NB4 (cell line): Measurements from ENCODE around the gene MICAL2.

Experiments used
- DNase-seq: peaks from one replicate; pipeline ENCODE4 v3.0.0; 2010; ENCODE audit warnings: low read depth
- H3K4me3 ChIP-seq: one replicate; pipeline ENCODE4 v1.5.1; 2011; ENCODE audit warnings: mild to moderate bottlenecking, low read depth, low read length, moderate library complexity
- MYC ChIP-seq: IDR thresholded peaks from 2 replicates; pipeline ENCODE4 v1.6.1; 2011; ENCODE audit warnings: low read depth, low read length
- POLR2A ChIP-seq: IDR thresholded peaks from 2 replicates; pipeline ENCODE4 v1.6.1; 2011; ENCODE audit warnings: mild to moderate bottlenecking; ENCODE audit not compliant: insufficient read length; ENCODE audit errors: extremely low read depth
- TF ChIP-seq, protein P1 (sequence below): IDR thresholded peaks from 2 replicates; pipeline ENCODE4 v1.6.1; 2011; ENCODE audit warnings: low read depth, low read length
- TF ChIP-seq, protein P2 (sequence below): IDR thresholded peaks from one replicate; pipeline ENCODE4 v1.5.1; 2012; ENCODE audit warnings: low read depth, low read length

Gene MICAL2

DNA sequence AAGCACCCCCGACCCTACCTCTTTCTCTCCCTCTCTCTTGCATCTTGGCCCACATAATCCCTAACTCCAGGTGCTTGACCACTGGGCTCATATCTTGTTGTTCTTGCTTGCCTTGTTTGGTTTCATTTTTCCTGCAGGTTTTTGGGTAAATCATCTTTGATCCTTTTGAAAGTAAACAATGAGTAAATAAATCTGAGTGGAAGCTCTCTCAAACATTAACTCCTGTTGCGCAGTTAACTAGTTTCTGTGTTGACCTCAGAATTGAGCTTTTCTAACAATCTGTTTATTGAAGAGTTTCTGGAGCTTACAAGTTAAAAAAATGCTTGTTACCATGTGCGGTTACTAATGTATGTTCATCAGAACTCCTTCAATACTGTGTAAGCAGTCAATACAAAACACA, 38.8 kb upstream of the MICAL2 start:
- no peak for DNase-seq
- no peak overlapping the region for H3K4me3 ChIP-seq
- no peak for TF ChIP-seq POLR2A

DNA sequence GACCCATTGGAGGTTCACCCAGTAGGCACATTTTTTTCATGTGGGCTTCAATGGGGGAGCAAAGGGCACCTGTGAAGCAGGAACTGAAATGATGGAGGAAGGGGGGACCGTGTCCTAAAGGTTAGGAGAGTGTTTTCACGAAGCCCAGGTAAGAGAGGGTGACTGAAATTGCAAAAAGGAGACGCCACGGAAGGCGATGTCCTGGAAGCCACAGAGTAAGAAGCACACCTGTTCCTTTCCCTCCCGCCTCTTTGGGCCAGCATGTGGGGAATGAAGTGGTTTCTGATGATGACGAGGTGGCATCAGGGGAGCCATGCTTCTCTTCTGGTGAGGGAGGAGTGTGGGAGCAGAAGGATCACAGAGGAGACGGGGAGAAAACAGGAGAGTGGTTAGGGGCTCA, 37.0 kb upstream of the MICAL2 start:
- no peak for TF ChIP-seq POLR2A
- TF ChIP-seq, protein P1, sequence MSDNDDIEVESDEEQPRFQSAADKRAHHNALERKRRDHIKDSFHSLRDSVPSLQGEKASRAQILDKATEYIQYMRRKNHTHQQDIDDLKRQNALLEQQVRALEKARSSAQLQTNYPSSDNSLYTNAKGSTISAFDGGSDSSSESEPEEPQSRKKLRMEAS, result no peak
- no peak for TF ChIP-seq MYC
- TF ChIP-seq, protein P2, sequence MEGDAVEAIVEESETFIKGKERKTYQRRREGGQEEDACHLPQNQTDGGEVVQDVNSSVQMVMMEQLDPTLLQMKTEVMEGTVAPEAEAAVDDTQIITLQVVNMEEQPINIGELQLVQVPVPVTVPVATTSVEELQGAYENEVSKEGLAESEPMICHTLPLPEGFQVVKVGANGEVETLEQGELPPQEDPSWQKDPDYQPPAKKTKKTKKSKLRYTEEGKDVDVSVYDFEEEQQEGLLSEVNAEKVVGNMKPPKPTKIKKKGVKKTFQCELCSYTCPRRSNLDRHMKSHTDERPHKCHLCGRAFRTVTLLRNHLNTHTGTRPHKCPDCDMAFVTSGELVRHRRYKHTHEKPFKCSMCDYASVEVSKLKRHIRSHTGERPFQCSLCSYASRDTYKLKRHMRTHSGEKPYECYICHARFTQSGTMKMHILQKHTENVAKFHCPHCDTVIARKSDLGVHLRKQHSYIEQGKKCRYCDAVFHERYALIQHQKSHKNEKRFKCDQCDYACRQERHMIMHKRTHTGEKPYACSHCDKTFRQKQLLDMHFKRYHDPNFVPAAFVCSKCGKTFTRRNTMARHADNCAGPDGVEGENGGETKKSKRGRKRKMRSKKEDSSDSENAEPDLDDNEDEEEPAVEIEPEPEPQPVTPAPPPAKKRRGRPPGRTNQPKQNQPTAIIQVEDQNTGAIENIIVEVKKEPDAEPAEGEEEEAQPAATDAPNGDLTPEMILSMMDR, result no peak
- DNase-seq, result no peak
- no peak overlapping the region for H3K4me3 ChIP-seq

DNA sequence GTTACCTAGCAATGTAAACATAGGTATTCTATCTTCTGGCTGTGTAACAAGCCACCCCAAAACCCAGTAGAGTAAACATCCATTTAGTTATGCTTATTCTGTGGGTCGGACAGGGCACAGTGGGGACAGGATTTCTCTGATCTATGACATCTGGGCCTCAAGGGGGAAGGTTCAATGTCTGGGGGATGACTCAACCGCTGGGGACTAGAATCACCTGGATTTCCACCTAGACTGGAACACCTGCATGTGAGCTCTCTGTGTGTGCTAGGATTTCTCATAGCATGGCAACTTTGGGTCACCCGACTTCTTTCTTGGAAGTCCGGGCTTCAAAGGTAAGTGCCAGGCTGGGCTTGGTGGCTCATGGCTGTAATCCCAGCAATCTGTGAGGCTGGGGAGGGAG, 36.5 kb upstream of the MICAL2 start:
- DNase-seq, result no peak
- TF ChIP-seq MYC (no peak), POLR2A (no peak)
- TF ChIP-seq, protein P2, result no peak
- TF ChIP-seq, protein P1, result no peak
- no peak overlapping the region for H3K4me3 ChIP-seq

DNA sequence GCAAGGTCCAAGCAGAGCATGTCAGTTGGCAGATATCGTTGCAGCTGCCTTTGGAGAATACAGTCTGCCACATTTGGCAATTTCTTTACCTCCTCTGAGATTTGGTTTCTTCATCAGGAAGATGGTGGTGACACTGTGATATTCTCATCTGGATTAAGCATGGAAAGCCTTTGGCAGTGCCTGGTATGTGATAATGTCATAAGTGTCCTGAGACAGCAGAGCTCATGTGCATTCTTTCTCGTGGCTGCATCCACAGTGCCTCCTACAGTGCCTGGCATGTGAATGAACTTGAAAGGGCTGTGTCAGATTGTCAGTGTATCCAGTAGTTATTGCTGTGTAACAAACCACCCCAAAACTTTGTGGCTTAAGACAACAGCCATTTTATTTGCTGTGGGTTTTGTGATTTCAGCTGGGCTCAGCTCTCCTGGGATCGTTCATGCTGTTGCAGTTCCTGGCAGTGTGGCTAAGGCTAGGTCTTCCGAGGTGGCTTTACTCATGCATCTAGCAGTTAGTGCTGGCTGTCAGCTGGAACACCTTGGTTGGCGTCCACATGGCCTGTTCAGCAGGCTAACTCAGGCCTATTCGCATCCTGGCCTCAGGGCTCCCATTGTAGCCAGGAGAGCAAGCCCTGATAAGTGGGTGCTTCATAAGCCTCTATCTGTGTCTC, 35.7 kb upstream of the MICAL2 start:
- no peak overlapping the region for H3K4me3 ChIP-seq
- TF ChIP-seq POLR2A (no peak), MYC (no peak)
- TF ChIP-seq, protein P1, result no peak
- TF ChIP-seq, protein P2, result no peak
- no peak for DNase-seq

DNA sequence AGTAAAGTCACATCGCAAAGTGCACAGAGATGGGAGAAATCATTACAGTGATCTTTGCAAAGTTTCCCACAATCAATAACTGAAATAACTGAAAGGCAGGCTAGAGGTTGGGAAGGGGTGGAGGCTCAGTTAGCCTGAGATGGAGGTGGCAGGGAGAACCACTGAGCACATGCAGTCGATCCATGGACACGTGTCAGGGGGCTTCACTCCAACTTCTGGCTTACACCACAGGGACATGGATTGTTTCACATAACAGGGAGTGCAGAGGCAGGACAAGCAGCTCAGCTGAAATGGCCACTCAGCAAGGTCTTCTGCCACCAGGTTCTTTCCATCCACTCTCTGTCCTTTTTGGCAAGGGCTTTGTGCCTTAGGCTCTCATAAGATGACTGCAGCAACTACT, 35.1 kb upstream of the MICAL2 start:
- no peak overlapping the region for H3K4me3 ChIP-seq
- TF ChIP-seq MYC (no peak), POLR2A (no peak)
- TF ChIP-seq, protein P2, result no peak
- TF ChIP-seq, protein P1, result no peak
- no peak for DNase-seq

DNA sequence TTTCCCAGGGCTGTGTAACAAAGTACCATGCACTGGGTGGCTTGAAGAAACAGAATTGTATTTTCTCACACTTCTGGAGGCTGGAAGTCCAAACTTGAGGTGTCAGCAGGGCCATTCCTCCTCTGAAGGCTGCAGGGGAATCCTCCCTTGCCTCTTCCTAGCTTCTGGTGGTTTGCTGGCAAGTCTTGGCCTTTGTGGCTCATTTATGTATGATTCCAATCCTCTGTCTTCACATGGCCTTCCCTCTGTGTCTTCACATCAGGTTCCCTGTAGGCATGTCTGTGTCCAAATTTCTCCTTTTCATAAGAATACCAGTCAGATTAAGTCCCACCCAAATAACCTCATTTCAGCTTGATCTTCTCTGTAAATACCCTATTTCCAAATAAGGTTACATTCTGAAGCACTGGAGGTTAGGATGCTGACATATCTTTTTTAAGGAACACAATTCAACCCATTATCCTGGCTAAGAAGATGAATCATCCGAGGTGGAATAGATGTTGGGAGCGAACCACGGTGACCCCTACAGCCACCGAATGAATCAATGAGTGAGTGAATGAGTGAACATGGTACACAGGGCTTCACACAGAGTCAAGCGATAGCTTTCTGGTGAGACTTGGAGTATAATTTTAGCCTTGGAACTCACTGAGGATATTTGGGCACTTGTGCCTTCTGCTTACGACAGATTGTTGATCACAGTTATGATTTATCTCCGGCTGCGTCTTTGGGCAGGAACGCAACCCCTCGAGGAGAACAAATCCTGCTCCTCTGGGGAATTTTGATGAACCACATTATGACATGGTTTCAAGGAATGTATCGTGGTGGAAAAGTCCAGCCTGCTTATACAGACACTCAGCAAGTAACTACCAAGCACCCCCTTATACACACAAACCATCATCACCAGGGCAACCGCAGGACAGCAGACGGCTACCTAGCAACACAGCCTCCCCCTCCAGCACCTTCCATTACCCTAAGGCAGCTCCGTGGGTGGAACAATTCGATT, 34.3 kb upstream of the MICAL2 start:
- H3K4me3 ChIP-seq, result no peak overlapping the region
- TF ChIP-seq, protein P1, result no peak
- TF ChIP-seq, protein P2, result no peak
- TF ChIP-seq POLR2A, result no peak
- TF ChIP-seq MYC, result no peak
- no peak for DNase-seq
